Measurements from ENCODE around the gene PKNOX2.

The PKNOX2 gene, protein sequence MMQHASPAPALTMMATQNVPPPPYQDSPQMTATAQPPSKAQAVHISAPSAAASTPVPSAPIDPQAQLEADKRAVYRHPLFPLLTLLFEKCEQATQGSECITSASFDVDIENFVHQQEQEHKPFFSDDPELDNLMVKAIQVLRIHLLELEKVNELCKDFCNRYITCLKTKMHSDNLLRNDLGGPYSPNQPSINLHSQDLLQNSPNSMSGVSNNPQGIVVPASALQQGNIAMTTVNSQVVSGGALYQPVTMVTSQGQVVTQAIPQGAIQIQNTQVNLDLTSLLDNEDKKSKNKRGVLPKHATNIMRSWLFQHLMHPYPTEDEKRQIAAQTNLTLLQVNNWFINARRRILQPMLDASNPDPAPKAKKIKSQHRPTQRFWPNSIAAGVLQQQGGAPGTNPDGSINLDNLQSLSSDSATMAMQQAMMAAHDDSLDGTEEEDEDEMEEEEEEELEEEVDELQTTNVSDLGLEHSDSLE

DNA sequence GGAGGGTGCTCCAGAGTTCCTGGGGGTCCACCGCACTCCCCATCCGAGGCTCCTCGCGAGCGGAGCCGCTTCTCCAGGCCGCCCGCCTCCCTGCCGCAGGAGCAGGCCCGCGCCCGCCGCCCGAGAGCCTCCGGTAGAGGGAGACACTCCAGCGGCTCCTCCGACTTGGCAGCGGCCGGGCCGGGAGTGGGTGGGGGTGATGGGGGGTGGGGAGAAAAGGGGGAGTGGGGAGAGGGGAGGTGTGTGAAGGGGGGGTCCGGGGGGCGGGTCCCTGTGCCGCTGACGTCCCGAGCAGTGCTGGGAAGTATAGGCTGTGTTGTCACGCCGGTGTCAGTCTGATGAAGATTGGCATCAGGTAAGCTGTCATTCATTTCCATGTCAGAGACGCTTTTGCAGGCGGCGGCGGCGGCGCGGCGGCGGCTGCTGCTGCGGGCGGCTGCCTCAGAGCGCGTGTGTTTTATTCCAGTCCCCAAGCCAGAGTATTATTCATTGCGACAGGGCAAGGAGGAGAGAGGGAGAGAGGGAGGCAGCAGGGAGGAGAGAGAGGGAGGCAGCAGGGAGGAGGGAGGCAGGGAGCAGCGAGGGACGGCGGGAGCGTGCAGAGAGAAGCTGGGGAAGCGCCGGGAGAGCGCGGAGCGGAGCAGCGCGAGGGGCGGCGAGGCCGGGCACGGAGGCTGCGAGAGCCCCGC is at the start of gene PKNOX2:
TSS of gene PKNOX2 (plus strand) at position 330 of the 689 bp plus-strand sequence. CDS start 186,555 bp downstream, outside the sequence.
- TF ChIP-seq CTCF (conservative IDR thresholded peaks at IDR 0.05; ENCODE audit: low read depth, low read length) = no peak
- Histone ChIP-seq H3K27me3 (ENCODE audit: insufficient read depth, low read depth) (no peaks in the 10 kb centered on the region; the same call in 1 of the 2 replicates), H3K4me1 (ENCODE audit: low read depth, poor library complexity, severe bottlenecking) (peaks cover 19% of the 10 kb centered on the region), H4K20me1 (ENCODE audit: insufficient read depth) (no peaks in the 10 kb centered on the region), H3K4me2 (peak within 1 kb of the TSS; percentile 36; the same call in 1 of the 2 replicates), H3K79me2 (ENCODE audit: insufficient read depth, low read depth) (no peaks in the 10 kb centered on the region), H3K36me3 (ENCODE audit: insufficient read depth) (no peaks in the 10 kb centered on the region), H3K4me3 (IDR thresholded peaks at IDR 0.05; ENCODE audit: insufficient read depth, low read depth, low read length) (no peak within 1 kb of the TSS), H2AFZ (ENCODE audit: low read depth) (peak within 1 kb of the TSS; percentile 30; the same call in 1 of the 2 replicates), H3K9ac (no peak within 1 kb of the TSS), H3K27ac (no peak within 1 kb of the TSS)

- no peaks in the 10 kb centered on the region for H3K79me2 ChIP-seq (ENCODE audit: insufficient read depth, low read depth)
- no peak overlapping the region for H3K4me3 ChIP-seq (IDR thresholded peaks at IDR 0.05; ENCODE audit: insufficient read depth, low read depth, low read length)
- no peak for TF ChIP-seq CTCF (conservative IDR thresholded peaks at IDR 0.05; ENCODE audit: low read depth, low read length)
- no peaks in the 10 kb centered on the region for H3K27me3 ChIP-seq (ENCODE audit: insufficient read depth, low read depth)
- H3K36me3 ChIP-seq (ENCODE audit: insufficient read depth) = no peaks in the 10 kb centered on the region
- no peak overlapping the region for H3K4me2 ChIP-seq
- no peak overlapping the region for H3K9ac ChIP-seq
- no peak overlapping the region for H2AFZ ChIP-seq (ENCODE audit: low read depth)
- H4K20me1 ChIP-seq (ENCODE audit: insufficient read depth) = no peaks in the 10 kb centered on the region
- H3K27ac ChIP-seq = no peak overlapping the region
- no peaks in the 10 kb centered on the region for H3K4me1 ChIP-seq (ENCODE audit: low read depth, poor library complexity, severe bottlenecking)
These were observed 47.1 kb upstream of the PKNOX2 start for GRCh38 chr11:125117429-125117828.

DNA sequence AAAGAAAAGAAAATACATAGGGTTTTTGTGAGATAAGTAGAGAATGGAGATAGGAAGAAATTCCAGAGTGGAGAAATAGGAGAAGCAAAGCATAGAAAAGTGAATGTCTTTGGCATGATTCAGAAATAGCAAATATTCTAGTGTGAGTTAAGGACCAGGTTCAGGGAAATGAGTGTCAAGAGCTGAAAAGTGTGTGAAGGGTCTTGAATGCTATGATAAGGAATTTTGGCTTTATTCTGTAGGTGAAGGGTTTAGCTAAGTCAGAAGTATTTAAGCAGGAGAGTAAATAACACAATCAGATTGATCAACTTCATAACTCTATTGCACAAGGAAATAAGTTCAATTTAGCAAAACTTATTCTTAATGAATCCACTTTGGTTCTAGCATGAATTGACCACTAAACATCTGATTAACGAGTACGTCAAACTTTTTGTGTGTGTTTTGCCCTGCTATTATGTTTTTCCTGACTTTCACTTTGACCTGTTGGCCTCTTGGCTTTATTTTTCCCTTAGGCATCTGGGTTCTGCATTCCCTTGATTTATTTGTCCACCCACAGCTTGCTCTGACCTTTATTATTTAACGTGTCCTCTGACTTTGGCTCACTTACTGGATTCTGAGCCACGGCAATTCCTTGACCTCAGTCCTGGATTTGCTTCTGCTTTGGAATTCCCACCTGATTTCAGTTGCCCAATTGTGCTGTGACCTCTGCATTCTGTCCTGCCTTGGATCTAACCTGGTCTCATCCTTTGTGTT is 41.2 kb upstream of the PKNOX2 start:
- no peak overlapping the region for H3K4me2 ChIP-seq
- no peak for TF ChIP-seq CTCF (conservative IDR thresholded peaks at IDR 0.05; ENCODE audit: low read depth, low read length)
- no peaks in the 10 kb centered on the region for H4K20me1 ChIP-seq (ENCODE audit: insufficient read depth)
- no peak overlapping the region for H3K27ac ChIP-seq
- H3K9ac ChIP-seq = no peak overlapping the region
- no peaks in the 10 kb centered on the region for H3K27me3 ChIP-seq (ENCODE audit: insufficient read depth, low read depth)
- H2AFZ ChIP-seq (ENCODE audit: low read depth) = peak overlapping the region; percentile 34; the same call in 1 of the 2 replicates
- no peaks in the 10 kb centered on the region for H3K4me1 ChIP-seq (ENCODE audit: low read depth, poor library complexity, severe bottlenecking)
- H3K36me3 ChIP-seq (ENCODE audit: insufficient read depth) = no peaks in the 10 kb centered on the region
- no peaks in the 10 kb centered on the region for H3K79me2 ChIP-seq (ENCODE audit: insufficient read depth, low read depth)
- no peak overlapping the region for H3K4me3 ChIP-seq (IDR thresholded peaks at IDR 0.05; ENCODE audit: insufficient read depth, low read depth, low read length)

DNA sequence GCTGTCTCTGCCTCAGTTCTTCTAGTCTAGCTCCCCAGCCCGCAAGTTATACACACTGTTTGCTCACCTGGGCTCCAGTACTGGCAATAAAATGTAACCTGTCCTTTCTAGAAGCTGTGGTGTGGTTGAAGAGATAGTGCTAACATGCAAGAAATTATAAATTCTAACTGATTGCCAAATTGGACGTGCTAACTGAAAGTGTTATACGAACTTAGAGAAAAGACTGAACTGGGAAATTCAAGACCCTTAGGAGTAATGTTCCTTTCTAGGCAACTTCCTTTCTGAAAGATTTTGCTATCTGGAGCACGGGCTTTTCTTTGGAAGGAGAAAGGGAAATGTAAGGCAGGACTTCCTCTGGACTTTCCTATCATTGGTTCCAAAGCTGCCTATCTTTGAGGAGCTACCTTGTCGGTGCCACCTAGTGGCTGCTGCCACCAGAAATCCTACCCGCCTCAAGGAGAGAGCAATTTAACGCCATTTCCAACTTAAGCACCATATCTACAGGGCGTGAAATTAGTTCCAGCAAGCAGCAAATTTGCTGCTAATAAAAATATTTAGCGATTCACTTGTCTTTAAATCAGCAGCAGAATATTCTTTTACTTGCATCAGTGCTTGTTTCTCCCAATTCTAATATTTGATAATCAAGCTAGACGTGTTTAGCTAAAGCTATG is 40.5 kb upstream of the PKNOX2 start:
- no peaks in the 10 kb centered on the region for H3K4me1 ChIP-seq (ENCODE audit: low read depth, poor library complexity, severe bottlenecking)
- TF ChIP-seq CTCF (conservative IDR thresholded peaks at IDR 0.05; ENCODE audit: low read depth, low read length) = peak; percentile 49; the same call in 1 of the 2 replicates
- no peak overlapping the region for H3K4me2 ChIP-seq
- H4K20me1 ChIP-seq (ENCODE audit: insufficient read depth) = no peaks in the 10 kb centered on the region
- no peaks in the 10 kb centered on the region for H3K79me2 ChIP-seq (ENCODE audit: insufficient read depth, low read depth)
- no peaks in the 10 kb centered on the region for H3K27me3 ChIP-seq (ENCODE audit: insufficient read depth, low read depth)
- no peak overlapping the region for H3K4me3 ChIP-seq (IDR thresholded peaks at IDR 0.05; ENCODE audit: insufficient read depth, low read depth, low read length)
- no peak overlapping the region for H3K27ac ChIP-seq
- H3K9ac ChIP-seq = no peak overlapping the region
- H2AFZ ChIP-seq (ENCODE audit: low read depth) = peak overlapping the region; percentile 34; the same call in 1 of the 2 replicates
- H3K36me3 ChIP-seq (ENCODE audit: insufficient read depth) = no peaks in the 10 kb centered on the region
